Caco-2 (cell line): ENCODE data around the gene TSACC. TPM values are rescaled to one million over a fixed set of nuclear protein-coding genes. Genes with fewer than 3 reads are reported as not detected.
"Not testable (repeated sequence)": the region's sequence is repeated elsewhere in the genome, so short reads cannot be mapped to it uniquely, and the experiment has no call there.

Experiments used
- BruUV-seq: library from RNA; stranded (reverse); fragments of 400-500 nt; replicated peaks from 2 replicates; lab custom pipeline; 2021; lab: Mats Ljungman, UMichigan
- CTCF ChIA-PET: fragments of 300-600 bp; sonication (Branson Sonifier 250); formaldehyde crosslinking; loops from one replicate; lab custom pipeline; 2022; ENCODE audit warnings: antibody characterized with exemption; lab: Charles Lee
- POLR2A ChIA-PET: fragments of 300-600 bp; sonication (Branson Sonifier 250); formaldehyde crosslinking; loops from one replicate; lab custom pipeline; 2022; ENCODE audit warnings: antibody characterized with exemption; lab: Charles Lee
- DNase-seq, 2 experiments: peaks; one replicate each; pipeline versions ENCODE4 v3.0.0 to v3.0.0-alpha.2; 2020 to 2022
- H3K27me3 ChIP-seq: replicated peaks from 2 replicates; pipeline ENCODE4 v1.6.0; 2011; ENCODE audit warnings: low read length; ENCODE audit not compliant: control insufficient read depth, insufficient read depth
- H3K36me3 ChIP-seq: 2 replicates; pipeline ENCODE4 v1.5.1; 2011; ENCODE audit warnings: low read length; ENCODE audit not compliant: control insufficient read depth, insufficient read depth
- H3K4me1 ChIP-seq: fragments of 250-450 bp; sonication (Bioruptor Pico); 2 replicates; pipeline ENCODE4 v1.5.1; 2020; ENCODE audit warnings: mild to moderate bottlenecking
- H3K4me3 ChIP-seq: 2 replicates; pipeline ENCODE4 v1.5.1; 2011; ENCODE audit warnings: low read depth, mild to moderate bottlenecking, control low read depth, low read length
- H3K9me3 ChIP-seq: fragments of 250-450 bp; sonication (Bioruptor Pico); 2 replicates; pipeline ENCODE4 v1.5.1; 2020; ENCODE audit warnings: mild to moderate bottlenecking, moderate library complexity
- H3K27ac Mint-ChIP-seq: one replicate; pipeline ENCODE4 v1.8.0; 2022; ENCODE audit warnings: mixed read lengths; ENCODE audit not compliant: unreplicated experiment
- H3K27me3 Mint-ChIP-seq: one replicate; pipeline ENCODE4 v1.8.0; 2022; ENCODE audit warnings: mixed read lengths; ENCODE audit not compliant: insufficient read depth, unreplicated experiment
- H3K36me3 Mint-ChIP-seq: one replicate; pipeline ENCODE4 v1.8.0; 2022; ENCODE audit warnings: mild to moderate bottlenecking, mixed read lengths; ENCODE audit not compliant: insufficient read depth, unreplicated experiment
- H3K4me1 Mint-ChIP-seq: one replicate; pipeline ENCODE4 v1.8.0; 2022; ENCODE audit warnings: low read depth, mixed read lengths; ENCODE audit not compliant: unreplicated experiment
- H3K4me3 Mint-ChIP-seq: one replicate; pipeline ENCODE4 v1.8.0; 2022; ENCODE audit warnings: mild to moderate bottlenecking, moderate library complexity, mixed read lengths; ENCODE audit not compliant: unreplicated experiment
- H3K9me3 Mint-ChIP-seq: one replicate; pipeline ENCODE4 v1.8.0; 2022; ENCODE audit warnings: mixed read lengths; ENCODE audit not compliant: unreplicated experiment
- CTCF ChIP-seq, 2 experiments: fragments of 200-600 bp in 1 of 2; IDR thresholded peaks; 1 replicate in 1 of 2; 2 replicates in 1 of 2; pipeline versions ENCODE4 v1.5.1 to v1.8.0; 2011 to 2022; ENCODE audit warnings: antibody characterized with exemption in 1 of 2, control low read depth in 1 of 2, inconsistent platforms in 1 of 2, low read depth in 1 of 2, low read length in 1 of 2, mild to moderate bottlenecking in 1 of 2, moderate library complexity in 1 of 2; ENCODE audit not compliant: insufficient read depth in 1 of 2, severe bottlenecking in 1 of 2, unreplicated experiment in 1 of 2
- intact Hi-C: fragments of 100-400 bp; cut with micrococcal nuclease; formaldehyde crosslinking; loops from one replicate; pipeline ENCODE4 v1.10.0; 2022; ENCODE audit not compliant: unreplicated experiment
- total RNA-seq: library from RNA; stranded (reverse); gene quantifications from 2 replicates; pipeline ENCODE4 v1.2.3, GENCODE V29; 2022

TSACC gene
- total RNA-seq, 1 experiment from 2014 or later = 3.9 TPM

GRCh38 chr1:156368889-156369684, 30.8 kb downstream of the TSACC start, which contains the start of gene RHBG:
TSS of gene RHBG (plus strand) at chr1:156369211. CDS start at chr1:156369250, 39 bp downstream.
- ChIA-PET CTCF (interaction anchor here (0.6 kb wide), 1 partner anchor 88 kb away, joined by 3 read pairs; no protein-coding TSS in a partner anchor), POLR2A (no interaction called here)
- no peak for TF ChIP-seq CTCF (IDR thresholded peaks at IDR 0.05; ENCODE audit: insufficient read depth in 1 of 2, low read depth in 1 of 2, low read length in 1 of 2, severe bottlenecking in 1 of 2, unreplicated experiment in 1 of 2)
- no peaks in the 10 kb centered on the region for H3K36me3 ChIP-seq
- Mint-ChIP-seq H3K27ac (peak within 1 kb of the TSS; percentile 72), H3K27me3 (no peaks in the 10 kb centered on the region), H3K4me3 (peak within 1 kb of the TSS; percentile 75), H3K36me3 (no peaks in the 10 kb centered on the region), H3K9me3 (no peaks in the 10 kb centered on the region), H3K4me1 (peaks cover 23% of the 10 kb centered on the region)
- peak; percentile 67 to 74 for DNase-seq
- H3K27me3 ChIP-seq = no peaks in the 10 kb centered on the region
- H3K9me3 ChIP-seq = no peaks in the 10 kb centered on the region
- H3K4me1 ChIP-seq = peaks cover 65% of the 10 kb centered on the region
- H3K4me3 ChIP-seq = peak within 1 kb of the TSS; percentile 51
- intact Hi-C loops = no loop called here
- no TSS peak for BruUV-seq

- H3K36me3 Mint-ChIP-seq, H3K9me3 Mint-ChIP-seq, CTCF ChIA-PET, intact Hi-C loops, H3K27me3 ChIP-seq, POLR2A ChIA-PET, DNase-seq, H3K36me3 ChIP-seq, H3K27me3 Mint-ChIP-seq, H3K9me3 ChIP-seq: not testable (repeated sequence)
- BruUV-seq = TSS peak; percentile 54
- Mint-ChIP-seq H3K4me1 (peaks cover 28% of the 10 kb centered on the region), H3K4me3 (peak overlapping the region; percentile 75), H3K27ac (peak overlapping the region; percentile 72)
- Histone ChIP-seq H3K4me3 (peak overlapping the region; percentile 51), H3K4me1 (peaks cover 67% of the 10 kb centered on the region)
Measured at GRCh38 chr1:156369685-156370286, 31.5 kb downstream of the TSACC start.

- Mint-ChIP-seq H3K36me3 (no peaks in the 10 kb centered on the region), H3K9me3 (no peaks in the 10 kb centered on the region), H3K27me3 (no peaks in the 10 kb centered on the region), H3K27ac (no peak overlapping the region), H3K4me1 (peaks cover 22% of the 10 kb centered on the region), H3K4me3 (no peak overlapping the region)
- CTCF ChIA-PET = interaction anchor here (0.5 to 2.6 kb wide), 6 partner anchors 13 to 150 kb away, joined by 3 to 14 read pairs (median 5); no protein-coding TSS in a partner anchor
- Histone ChIP-seq H3K9me3 (no peaks in the 10 kb centered on the region), H3K4me1 (peaks cover 55% of the 10 kb centered on the region), H3K27me3 (no peaks in the 10 kb centered on the region), H3K36me3 (no peaks in the 10 kb centered on the region), H3K4me3 (no peak overlapping the region)
- TF ChIP-seq CTCF (IDR thresholded peaks at IDR 0.05; ENCODE audit: insufficient read depth in 1 of 2, low read depth in 1 of 2, low read length in 1 of 2, severe bottlenecking in 1 of 2, unreplicated experiment in 1 of 2) = no peak
- DNase-seq = peak in 1 of 2 experiments; percentile 58
- intact Hi-C loops = loop anchor here (1.0 kb wide), 1 partner anchor 14 kb away; no protein-coding TSS in a partner anchor
- no TSS peak for BruUV-seq
- POLR2A ChIA-PET = interaction anchor here (0.7 kb wide), 1 partner anchor 15 kb away, joined by 3 read pairs; no protein-coding TSS in a partner anchor
Measured at GRCh38 chr1:156371553-156372264, 33.4 kb downstream of the TSACC start.
